ENCODE measurements around the gene OR10G3.
"Not testable (repeated sequence)": the region's sequence is repeated elsewhere in the genome, so short reads cannot be mapped to it uniquely, and the experiment has no call there.

GRCh38 chr14:21544588-21544987 is 35.3 kb downstream of the OR10G3 start:
- TF ChIP-seq CTCF (conservative IDR thresholded peaks at IDR 0.05; ENCODE audit: low read length); EZH2phosphoT487 (IDR thresholded peaks at IDR 0.05; ENCODE audit: borderline replicate concordance): not testable (repeated sequence)

All from Loucy (cell line).